ENCODE data around the gene WDR45B.
"Not testable (repeated sequence)": the region's sequence is repeated elsewhere in the genome, so short reads cannot be mapped to it uniquely, and the experiment has no call there.

GRCh38 chr17:82579969-82580368, 68.3 kb downstream of the WDR45B start:
- TF ChIP-seq, protein P1, sequence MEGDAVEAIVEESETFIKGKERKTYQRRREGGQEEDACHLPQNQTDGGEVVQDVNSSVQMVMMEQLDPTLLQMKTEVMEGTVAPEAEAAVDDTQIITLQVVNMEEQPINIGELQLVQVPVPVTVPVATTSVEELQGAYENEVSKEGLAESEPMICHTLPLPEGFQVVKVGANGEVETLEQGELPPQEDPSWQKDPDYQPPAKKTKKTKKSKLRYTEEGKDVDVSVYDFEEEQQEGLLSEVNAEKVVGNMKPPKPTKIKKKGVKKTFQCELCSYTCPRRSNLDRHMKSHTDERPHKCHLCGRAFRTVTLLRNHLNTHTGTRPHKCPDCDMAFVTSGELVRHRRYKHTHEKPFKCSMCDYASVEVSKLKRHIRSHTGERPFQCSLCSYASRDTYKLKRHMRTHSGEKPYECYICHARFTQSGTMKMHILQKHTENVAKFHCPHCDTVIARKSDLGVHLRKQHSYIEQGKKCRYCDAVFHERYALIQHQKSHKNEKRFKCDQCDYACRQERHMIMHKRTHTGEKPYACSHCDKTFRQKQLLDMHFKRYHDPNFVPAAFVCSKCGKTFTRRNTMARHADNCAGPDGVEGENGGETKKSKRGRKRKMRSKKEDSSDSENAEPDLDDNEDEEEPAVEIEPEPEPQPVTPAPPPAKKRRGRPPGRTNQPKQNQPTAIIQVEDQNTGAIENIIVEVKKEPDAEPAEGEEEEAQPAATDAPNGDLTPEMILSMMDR (IDR thresholded peaks at IDR 0.05; ENCODE audit: extremely low read depth in 1 of 2, insufficient read depth in 1 of 2, low read depth in 1 of 2, low read length in 2 of 2), result not testable (repeated sequence)
- TF ChIP-seq POLR2A (IDR thresholded peaks at IDR 0.05; ENCODE audit: low read depth, low read length); POLR2AphosphoS5 (IDR thresholded peaks at IDR 0.05; ENCODE audit: insufficient read depth, low read depth, low read length); EZH2 (IDR thresholded peaks at IDR 0.05; ENCODE audit: borderline replicate concordance, low read depth, low read length, severe bottlenecking); FOS (IDR thresholded peaks at IDR 0.05; ENCODE audit: borderline replicate concordance, insufficient read depth, low read length): not testable (repeated sequence)
